OCI-LY3 (cell line): ENCODE results near the gene SPARCL1.

Experiments
- EZH2phosphoT487 ChIP-seq: fragments of 200-600 bp; shearing (Covaris generic); IDR thresholded peaks from 2 replicates; pipeline ENCODE4 v1.6.1; 2018; ENCODE audit warnings: antibody characterized with exemption, mixed run types, low read depth
- TF ChIP-seq, protein P1 (sequence below): fragments of 200-600, 300-600 bp; sonication (generic); IDR thresholded peaks from 2 replicates; pipeline ENCODE4 v1.5.1; 2014; ENCODE audit warnings: antibody characterized with exemption, low read length, low read depth

GRCh38 chr4:87530868-87531267 is 1.7 kb upstream of the SPARCL1 start:
- TF ChIP-seq, protein P1, sequence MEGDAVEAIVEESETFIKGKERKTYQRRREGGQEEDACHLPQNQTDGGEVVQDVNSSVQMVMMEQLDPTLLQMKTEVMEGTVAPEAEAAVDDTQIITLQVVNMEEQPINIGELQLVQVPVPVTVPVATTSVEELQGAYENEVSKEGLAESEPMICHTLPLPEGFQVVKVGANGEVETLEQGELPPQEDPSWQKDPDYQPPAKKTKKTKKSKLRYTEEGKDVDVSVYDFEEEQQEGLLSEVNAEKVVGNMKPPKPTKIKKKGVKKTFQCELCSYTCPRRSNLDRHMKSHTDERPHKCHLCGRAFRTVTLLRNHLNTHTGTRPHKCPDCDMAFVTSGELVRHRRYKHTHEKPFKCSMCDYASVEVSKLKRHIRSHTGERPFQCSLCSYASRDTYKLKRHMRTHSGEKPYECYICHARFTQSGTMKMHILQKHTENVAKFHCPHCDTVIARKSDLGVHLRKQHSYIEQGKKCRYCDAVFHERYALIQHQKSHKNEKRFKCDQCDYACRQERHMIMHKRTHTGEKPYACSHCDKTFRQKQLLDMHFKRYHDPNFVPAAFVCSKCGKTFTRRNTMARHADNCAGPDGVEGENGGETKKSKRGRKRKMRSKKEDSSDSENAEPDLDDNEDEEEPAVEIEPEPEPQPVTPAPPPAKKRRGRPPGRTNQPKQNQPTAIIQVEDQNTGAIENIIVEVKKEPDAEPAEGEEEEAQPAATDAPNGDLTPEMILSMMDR = no peak
- TF ChIP-seq EZH2phosphoT487 = no peak
